Cardiac fibroblast (primary cell): ENCODE results near the gene ABHD6.

ENCODE experiments used
- DNase-seq, 2 donors: peaks; one replicate each; pipeline versions ENCODE4 v3.0.0 to v3.0.0-alpha.2; 2010; ENCODE audit warnings: low read depth in 2 of 2
- H3K4me3 ChIP-seq, 2 donors: replicated peaks in 1 of 2; 1 replicate in 1 of 2; 2 replicates in 1 of 2; pipeline ENCODE4 v1.5.1; 2011; ENCODE audit warnings: low read depth in 2 of 2, low read length in 2 of 2, mild to moderate bottlenecking in 2 of 2, moderate library complexity in 1 of 2
- CTCF ChIP-seq: IDR thresholded peaks from one replicate; pipeline ENCODE4 v1.5.1; 2011; ENCODE audit warnings: low read depth, mild to moderate bottlenecking, low read length, inconsistent platforms

ABHD6 gene

GRCh38 chr3:58340594-58341244 is 103.1 kb downstream of the ABHD6 start:
- DNase-seq, result no peak
- H3K4me3 ChIP-seq, result no peak overlapping the region
- TF ChIP-seq CTCF, result no peak

GRCh38 chr3:58341376-58341775 is 103.8 kb downstream of the ABHD6 start:
- peak in 1 of 2 donors; percentile 55 for DNase-seq
- H3K4me3 ChIP-seq, result no peak overlapping the region
- no peak for TF ChIP-seq CTCF

GRCh38 chr3:58342676-58343075 is 105.1 kb downstream of the ABHD6 start:
- H3K4me3 ChIP-seq, result no peak overlapping the region
- TF ChIP-seq CTCF, result no peak
- DNase-seq, result no peak
